ENCODE data around the gene MCM10.
"Not testable (repeated sequence)": the region's sequence is repeated elsewhere in the genome, so short reads cannot be mapped to it uniquely, and the experiment has no call there.

Gene MCM10

GRCh38 chr10:13222566-13222965 lies 61.2 kb downstream of the MCM10 start:
- no peak for DNase-seq

GRCh38 chr10:13223241-13223640 lies 61.9 kb downstream of the MCM10 start:
- no peak for DNase-seq

GRCh38 chr10:13224210-13224995 lies 63.0 kb downstream of the MCM10 start:
- no peak for DNase-seq

GRCh38 chr10:13225601-13226000 lies 64.2 kb downstream of the MCM10 start:
- DNase-seq: no peak

GRCh38 chr10:13227031-13227430 lies 65.7 kb downstream of the MCM10 start:
- no peak for DNase-seq

- DNase-seq: no peak
These were observed 69.8 kb downstream of the MCM10 start for GRCh38 chr10:13231190-13231589.

GRCh38 chr10:13231808-13232207 lies 70.5 kb downstream of the MCM10 start:
- no peak for DNase-seq

- no peak for DNase-seq
These were observed 72.0 kb downstream of the MCM10 start for GRCh38 chr10:13233358-13233757.

GRCh38 chr10:13234172-13234571 lies 72.8 kb downstream of the MCM10 start, which contains the start of gene UCMA:
Gene UCMA (minus strand): TSS chr10:13234374. CDS start chr10:13234258, 116 bp downstream.
- DNase-seq: no peak

- not testable (repeated sequence) for DNase-seq
These were observed 73.4 kb downstream of the MCM10 start for GRCh38 chr10:13234736-13235135.

- DNase-seq: no peak
These were observed 75.3 kb downstream of the MCM10 start for GRCh38 chr10:13236638-13237037.

- no peak for DNase-seq
These were observed 77.1 kb downstream of the MCM10 start for GRCh38 chr10:13238271-13239077.

- no peak for DNase-seq
These were observed 78.6 kb downstream of the MCM10 start for GRCh38 chr10:13239923-13240322.

- no peak for DNase-seq
These were observed 80.3 kb downstream of the MCM10 start for GRCh38 chr10:13241613-13242012.

GRCh38 chr10:13242260-13242659 lies 80.9 kb downstream of the MCM10 start:
- not testable (repeated sequence) for DNase-seq

GRCh38 chr10:13247246-13247645 lies 85.9 kb downstream of the MCM10 start:
- no peak for DNase-seq

GRCh38 chr10:13247784-13248183 lies 86.4 kb downstream of the MCM10 start:
- DNase-seq: no peak

GRCh38 chr10:13253726-13254125 lies 92.4 kb downstream of the MCM10 start:
- no peak for DNase-seq

GRCh38 chr10:13256627-13257026 lies 95.3 kb downstream of the MCM10 start:
- DNase-seq: no peak

GRCh38 chr10:13257621-13258140 lies 96.3 kb downstream of the MCM10 start:
- DNase-seq: no peak
